MM.1S (cell line): Measurements from ENCODE around the gene LTB4R.

Source experiments
- EZH2 ChIP-seq: fragments of 300-600 bp; sonication (generic); optimal IDR thresholded peaks from 2 replicates; pipeline ENCODE3; 2017; ENCODE audit warnings: low read depth, mild to moderate bottlenecking, antibody characterized with exemption, low read length, mixed read lengths
- EZH2phosphoT487 ChIP-seq: fragments of 300-600 bp; sonication (generic); IDR thresholded peaks from 2 replicates; pipeline ENCODE4 v1.6.1; 2018; ENCODE audit warnings: antibody characterized with exemption, low read length
- TF ChIP-seq, protein P1 (sequence below): fragments of 300-600 bp; sonication (generic); IDR thresholded peaks from 2 replicates; pipeline ENCODE4 v1.5.1; 2016; ENCODE audit warnings: antibody characterized with exemption, low read length, mixed read lengths

DNA sequence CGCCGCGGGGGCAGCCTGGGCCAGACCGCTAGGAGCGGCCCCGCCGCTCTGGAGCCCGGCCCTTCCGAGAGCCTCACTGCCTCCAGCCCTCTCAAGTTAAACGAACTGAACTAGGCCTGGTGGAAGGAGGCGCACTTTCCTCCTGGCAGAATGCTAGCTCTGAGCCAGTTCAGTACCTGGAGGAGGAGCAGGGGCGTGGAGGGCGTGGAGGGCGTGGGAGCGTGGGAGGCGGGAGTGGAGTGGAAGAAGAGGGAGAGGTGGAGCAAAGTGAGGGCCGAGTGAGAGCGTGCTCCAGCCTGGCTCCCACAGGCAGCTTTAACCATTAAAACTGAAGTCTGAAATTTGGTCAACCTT, 5.3 kb downstream of the LTB4R start:
- TF ChIP-seq, protein P1, sequence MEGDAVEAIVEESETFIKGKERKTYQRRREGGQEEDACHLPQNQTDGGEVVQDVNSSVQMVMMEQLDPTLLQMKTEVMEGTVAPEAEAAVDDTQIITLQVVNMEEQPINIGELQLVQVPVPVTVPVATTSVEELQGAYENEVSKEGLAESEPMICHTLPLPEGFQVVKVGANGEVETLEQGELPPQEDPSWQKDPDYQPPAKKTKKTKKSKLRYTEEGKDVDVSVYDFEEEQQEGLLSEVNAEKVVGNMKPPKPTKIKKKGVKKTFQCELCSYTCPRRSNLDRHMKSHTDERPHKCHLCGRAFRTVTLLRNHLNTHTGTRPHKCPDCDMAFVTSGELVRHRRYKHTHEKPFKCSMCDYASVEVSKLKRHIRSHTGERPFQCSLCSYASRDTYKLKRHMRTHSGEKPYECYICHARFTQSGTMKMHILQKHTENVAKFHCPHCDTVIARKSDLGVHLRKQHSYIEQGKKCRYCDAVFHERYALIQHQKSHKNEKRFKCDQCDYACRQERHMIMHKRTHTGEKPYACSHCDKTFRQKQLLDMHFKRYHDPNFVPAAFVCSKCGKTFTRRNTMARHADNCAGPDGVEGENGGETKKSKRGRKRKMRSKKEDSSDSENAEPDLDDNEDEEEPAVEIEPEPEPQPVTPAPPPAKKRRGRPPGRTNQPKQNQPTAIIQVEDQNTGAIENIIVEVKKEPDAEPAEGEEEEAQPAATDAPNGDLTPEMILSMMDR: no peak
- TF ChIP-seq EZH2 (no peak), EZH2phosphoT487 (no peak)
